NCI-H1436 treated with DMSO at 0.1 percent for 48 hours (cell line): Measurements from ENCODE around the gene PTCD2.
A peak's percentile ranks its signal among the peaks of the same experiment; 100 is the strongest.

Source experiments
- DNase-seq: peaks from one replicate; lab custom pipeline; 2025; lab: John Stamatoyannopoulos, UW

Gene PTCD2

GRCh38 chr5:72319976-72320752 lies at the start of gene PTCD2, which contains the start of gene MRPS27:
Gene PTCD2, plus strand, starts transcription at chr5:72320373. Its CDS starts 10 bp downstream, at chr5:72320383.
Gene MRPS27, minus strand, starts transcription at chr5:72320240. Its CDS starts 19 bp downstream, at chr5:72320221.
- peak; percentile 93 for DNase-seq

GRCh38 chr5:72271702-72272101 lies 48.5 kb upstream of the PTCD2 start:
- DNase-seq: no peak

GRCh38 chr5:72272398-72272797 lies 47.8 kb upstream of the PTCD2 start:
- DNase-seq: no peak

- DNase-seq: no peak
Observed at GRCh38 chr5:72273547-72273946, 46.6 kb upstream of the PTCD2 start.

GRCh38 chr5:72276219-72276752 lies 43.9 kb upstream of the PTCD2 start:
- no peak for DNase-seq

GRCh38 chr5:72280581-72281069 lies 39.5 kb upstream of the PTCD2 start:
- DNase-seq: no peak

GRCh38 chr5:72281430-72281763 lies 38.8 kb upstream of the PTCD2 start:
- no peak for DNase-seq

- no peak for DNase-seq
Observed at GRCh38 chr5:72281764-72282499, 38.2 kb upstream of the PTCD2 start.

- no peak for DNase-seq
Observed at GRCh38 chr5:72282878-72283277, 37.3 kb upstream of the PTCD2 start.

GRCh38 chr5:72283358-72283757 lies 36.8 kb upstream of the PTCD2 start:
- DNase-seq: no peak

GRCh38 chr5:72284559-72285423 lies 35.4 kb upstream of the PTCD2 start:
- DNase-seq: no peak

GRCh38 chr5:72285424-72285821 lies 34.8 kb upstream of the PTCD2 start:
- DNase-seq: no peak

GRCh38 chr5:72286798-72287197 lies 33.4 kb upstream of the PTCD2 start:
- no peak for DNase-seq

- no peak for DNase-seq
Observed at GRCh38 chr5:72288924-72289323, 31.2 kb upstream of the PTCD2 start.

- DNase-seq: no peak
Observed at GRCh38 chr5:72290356-72291133, 29.6 kb upstream of the PTCD2 start.

- DNase-seq: no peak
Observed at GRCh38 chr5:72291601-72292000, 28.6 kb upstream of the PTCD2 start.

GRCh38 chr5:72292411-72292810 lies 27.8 kb upstream of the PTCD2 start:
- DNase-seq: no peak

- no peak for DNase-seq
Observed at GRCh38 chr5:72293495-72294055, 26.6 kb upstream of the PTCD2 start.

- DNase-seq: no peak
Observed at GRCh38 chr5:72294473-72294872, 25.7 kb upstream of the PTCD2 start.

GRCh38 chr5:72295539-72295938 lies 24.6 kb upstream of the PTCD2 start:
- DNase-seq: no peak

- no peak for DNase-seq
Observed at GRCh38 chr5:72296256-72296655, 23.9 kb upstream of the PTCD2 start.
